HepG2 (cell line): ENCODE results near the gene SCARF1. TPM values are rescaled to one million over a fixed set of nuclear protein-coding genes. Genes with fewer than 3 reads are reported as not detected.

Experiments used
- ATAC-seq: fragments of 200-7000 bp; cut with Tn5 transposase; 3 replicates; pipeline ENCODE4 v1.9.1; 2020; ENCODE audit warnings: mild to moderate bottlenecking, moderate library complexity
- BruUV-seq: library from RNA; stranded (reverse); fragments of 400-500 nt; replicated peaks from 2 replicates; lab custom pipeline; 2021; lab: Mats Ljungman, UMichigan
- CTCF ChIA-PET: fragments of 300-600 bp; formaldehyde crosslinking; extraction: SDS; loops from one replicate; lab custom pipeline; 2021; ENCODE audit warnings: low total read pairs, inconsistent platforms, low intra/inter-chr PET ratio; lab: Yijun Ruan, JAX
- POLR2A ChIA-PET: fragments of 350-600 bp; sonication (Branson Sonifier 250); formaldehyde crosslinking; loops from one replicate; lab custom pipeline; 2020; ENCODE audit warnings: antibody characterized with exemption, inconsistent platforms; lab: Yijun Ruan, JAX
- DNase-seq: peaks from one replicate; pipeline ENCODE4 v3.0.0-alpha.2; 2015; ENCODE audit warnings: low spot score
- FAIRE-seq: peaks from 3 replicates; lab custom pipeline; 2011; peaks lifted over from hg19 to GRCh38; lab: Jason Lieb, UNC
- H2AFZ ChIP-seq: one replicate; pipeline ENCODE4 v1.6.1; 2011; ENCODE audit warnings: low read length, inconsistent platforms
- H3K27ac ChIP-seq: fragments of 300-600 bp; 3 replicates; pipeline ENCODE4 v1.8.0; 2011; ENCODE audit warnings: mixed run types, mild to moderate bottlenecking, mixed read lengths, low read length, inconsistent platforms; ENCODE audit not compliant: insufficient read depth; ENCODE audit errors: extremely low read length
- H3K27me3 ChIP-seq, 2 experiments: fragments of 200-600 bp in 1 of 2; 2 replicates in 1 of 2; 3 replicates in 1 of 2; pipeline versions ENCODE4 v1.6.0 to v1.8.0; 2011; ENCODE audit warnings: low read length in 2 of 2, mild to moderate bottlenecking in 2 of 2, moderate library complexity in 2 of 2, inconsistent platforms in 1 of 2; ENCODE audit not compliant: insufficient read depth in 2 of 2, control insufficient read depth in 1 of 2
- H3K36me3 ChIP-seq, 2 experiments: fragments of 200-600 bp in 1 of 2; replicated peaks in 1 of 2; 2 replicates in 1 of 2; 3 replicates in 1 of 2; pipeline versions ENCODE4 v1.5.1 to v1.8.0; 2011; ENCODE audit warnings: low read length in 2 of 2, inconsistent platforms in 1 of 2; ENCODE audit not compliant: insufficient read depth in 2 of 2, control insufficient read depth in 1 of 2
- H3K4me1 ChIP-seq: 2 replicates; pipeline ENCODE4 v1.5.1; 2012; ENCODE audit warnings: low read length, inconsistent platforms; ENCODE audit not compliant: insufficient read depth
- H3K4me2 ChIP-seq: 2 replicates; pipeline ENCODE4 v1.6.0; 2011; ENCODE audit warnings: low read depth, low read length, inconsistent platforms
- H3K4me3 ChIP-seq, 3 experiments: fragments of 200-600 bp in 1 of 3; sonication (generic), shearing (Covaris generic) in 1 of 3; replicated peaks in 1 of 3; 2 replicates each; pipeline ENCODE4 v1.5.1; 2011 to 2016; ENCODE audit warnings: low read length in 3 of 3, inconsistent platforms in 2 of 3, low read depth in 2 of 3, mild to moderate bottlenecking in 2 of 3, control low read depth in 1 of 3, mixed read lengths in 1 of 3; ENCODE audit not compliant: insufficient read depth in 1 of 3
- H3K79me2 ChIP-seq: one replicate; pipeline ENCODE4 v1.6.1; 2011; ENCODE audit warnings: low read length, inconsistent platforms; ENCODE audit not compliant: insufficient read depth
- H3K9ac ChIP-seq: 2 replicates; pipeline ENCODE4 v1.6.0; 2011; ENCODE audit warnings: mild to moderate bottlenecking, low read depth, low read length, inconsistent platforms; ENCODE audit not compliant: insufficient read depth
- H3K9me3 ChIP-seq: 2 replicates; pipeline ENCODE4 v1.5.1; 2012; ENCODE audit warnings: mild to moderate bottlenecking, low read length
- H4K20me1 ChIP-seq: 2 replicates; pipeline ENCODE4 v1.6.0; 2011; ENCODE audit warnings: inconsistent platforms, mild to moderate bottlenecking, low read length, moderate library complexity; ENCODE audit not compliant: insufficient read depth
- DR1 ChIP-seq: sonication (generic); formaldehyde crosslinking; IDR thresholded peaks from 2 replicates; pipeline ENCODE4 v1.8.0; 2021; ENCODE audit warnings: mild to moderate bottlenecking, missing genetic modification reagents, inconsistent platforms
- HMGXB4 ChIP-seq, 2 experiments: sonication (generic) in 1 of 2; formaldehyde crosslinking in 1 of 2; IDR thresholded peaks; 2 replicates each; pipeline versions ENCODE4 v1.4.0 to v1.6.1; 2018 to 2020; ENCODE audit warnings: missing genetic modification reagents in 2 of 2, borderline replicate concordance in 1 of 2, low read depth in 1 of 2, mild to moderate bottlenecking in 1 of 2, missing biosample characterization in 1 of 2
- MTA3 ChIP-seq: sonication (generic); formaldehyde crosslinking; IDR thresholded peaks from 2 replicates; pipeline ENCODE4 v1.4.0; 2020; ENCODE audit warnings: missing genetic modification reagents
- REL ChIP-seq: sonication (generic); formaldehyde crosslinking; conservative IDR thresholded peaks from 2 replicates; pipeline ENCODE4 v1.8.0; 2022; ENCODE audit warnings: mild to moderate bottlenecking, missing genetic modification reagents, moderate library complexity
- SCMH1 ChIP-seq: sonication (generic); formaldehyde crosslinking; IDR thresholded peaks from 2 replicates; pipeline ENCODE4 v1.9.0; 2021; ENCODE audit warnings: missing genetic modification reagents, mild to moderate bottlenecking, borderline replicate concordance
- SIN3B ChIP-seq: fragments of 150-350 bp; IDR thresholded peaks from 2 replicates; pipeline ENCODE4 v1.6.1; 2014; ENCODE audit warnings: low read length
- ZFP36L2 ChIP-seq: sonication (generic); formaldehyde crosslinking; IDR thresholded peaks from 2 replicates; pipeline ENCODE4 v1.4.0; 2020; ENCODE audit warnings: missing genetic modification reagents
- ZNF253 ChIP-seq: sonication (generic); formaldehyde crosslinking; IDR thresholded peaks from 2 replicates; pipeline ENCODE4 v1.8.0; 2022; ENCODE audit warnings: mild to moderate bottlenecking, missing genetic modification reagents, borderline replicate concordance
- ZNF644 ChIP-seq: IDR thresholded peaks from 2 replicates; pipeline ENCODE4 v1.6.1; 2016; ENCODE audit warnings: low read depth
- ZSCAN12 ChIP-seq: sonication (generic); formaldehyde crosslinking; IDR thresholded peaks from 2 replicates; pipeline ENCODE4 v1.9.0; 2021; ENCODE audit warnings: mild to moderate bottlenecking, missing genetic modification reagents
- WGBS: methylation state at CpG from one replicate; pipeline ENCODE4 v1.1.6; 2017; ENCODE audit warnings: low lambda C conversion rate; 5-methylcytosine and 5-hydroxymethylcytosine counted together
- in situ Hi-C: cut with HindIII; loops from 2 replicates; pipeline ENCODE4 v1.10.0; 2017; ENCODE audit warnings: low pct_unique_long_range_greater_than_20kb; ENCODE audit not compliant: extremely low pct_ligation_motif_present
- intact Hi-C: fragments of 100-400 bp; cut with micrococcal nuclease; formaldehyde crosslinking; loops from one replicate; pipeline ENCODE4 v1.10.0; 2022; ENCODE audit not compliant: unreplicated experiment
- polyA plus RNA-seq, 8 experiments: library from polyadenylated mRNA; depleted of rRNA in 3 of 8; stranded (reverse) in 7 of 8; unstranded in 1 of 8; fragments of >200 nt; fragmentation: Illumina TruSeq in 4 of 8; extraction: Trizol in 4 of 8; gene quantifications; 2 replicates each; pipeline versions ENCODE4 v1.2.1 to v1.2.3, GENCODE V29; 2011 to 2016; ENCODE audit warnings: low read depth in 4 of 8, missing spikeins in 1 of 8, mixed read lengths in 1 of 8; ENCODE audit not compliant: insufficient read depth in 1 of 8
- total RNA-seq, 5 experiments: library from RNA; depleted of rRNA; stranded (reverse); fragments of >200 nt; fragmentation: Illumina TruSeq; extraction: Trizol; gene quantifications; 2 replicates each; pipeline ENCODE4 v1.2.3, GENCODE V29; 2016; ENCODE audit warnings: low read depth in 1 of 5

SCARF1 gene
- total and polyA plus RNA-seq, 2 of the 13 experiments (the other 11 are each of a cell fraction or from before 2014, with no cell fraction given) = 0.24 to 0.71 TPM

- no TSS peak for BruUV-seq
- POLR2A ChIA-PET = interaction anchor here (1.0 to 1.7 kb wide), 2 partner anchors 47 to 71 kb away, joined by 3 to 4 read pairs; no protein-coding TSS in a partner anchor
- Histone ChIP-seq H3K4me3 (no peak overlapping the region), H3K36me3 (no peaks in the 10 kb centered on the region), H3K4me1 (peaks cover 64% of the 10 kb centered on the region), H3K27ac (no peak overlapping the region), H3K9ac (no peak overlapping the region), H3K79me2 (no peaks in the 10 kb centered on the region), H2AFZ (no peak overlapping the region), H3K4me2 (peak overlapping the region; percentile 79), H3K9me3 (no peaks in the 10 kb centered on the region), H4K20me1 (no peaks in the 10 kb centered on the region), H3K27me3 (peaks cover 0 to 18% of the 10 kb centered on the region in 2 experiments; a peak in 3 of 5 replicates)
- in situ Hi-C loops = no loop called here
- WGBS = no CpG with 5 or more reads among the region's 15 CpGs
- intact Hi-C loops = no loop called here
- CTCF ChIA-PET = no interaction called here
- TF ChIP-seq SIN3B = no peak
- TF ChIP-seq ZNF644 = no peak
- TF ChIP-seq REL = no peak
- TF ChIP-seq DR1 = no peak
- no peak for TF ChIP-seq ZFP36L2 (CRISPR knock-in tag)
- no peak for TF ChIP-seq HMGXB4 (CRISPR knock-in tag; IDR thresholded peaks at IDR 0.05; ENCODE audit: borderline replicate concordance in 1 of 2, low read depth in 1 of 2)
- TF ChIP-seq ZSCAN12 (CRISPR knock-in tag) = no peak
- TF ChIP-seq SCMH1 (CRISPR knock-in tag) = no peak
- no peak for TF ChIP-seq MTA3
- no peak for TF ChIP-seq ZNF253 (CRISPR knock-in tag)
- ATAC-seq (no peak), FAIRE-seq (no peak), DNase-seq (no peak)
These were observed 882 bp downstream of the SCARF1 start for GRCh38 chr17:1644493-1645206.
